GM20431 (cell line): Measurements from ENCODE around the gene FBN1.

Source experiments
- in situ Hi-C: fragments of 300-500 bp; cut with MseI, MboI; formaldehyde crosslinking; loops from one replicate; pipeline ENCODE4 v1.15.0; 2020; ENCODE audit warnings: low sequenced_read_pairs; ENCODE audit not compliant: unreplicated experiment

Gene FBN1

GRCh38 chr15:48564690-48565089 is 80.8 kb downstream of the FBN1 start:
- in situ Hi-C loops: no loop called here

GRCh38 chr15:48563934-48564333 is 81.6 kb downstream of the FBN1 start:
- in situ Hi-C loops: no loop called here

- in situ Hi-C loops: no loop called here
Observed at GRCh38 chr15:48560321-48561051, 85.0 kb downstream of the FBN1 start.

- in situ Hi-C loops: no loop called here
Observed at GRCh38 chr15:48559285-48559684, 86.2 kb downstream of the FBN1 start.

DNA sequence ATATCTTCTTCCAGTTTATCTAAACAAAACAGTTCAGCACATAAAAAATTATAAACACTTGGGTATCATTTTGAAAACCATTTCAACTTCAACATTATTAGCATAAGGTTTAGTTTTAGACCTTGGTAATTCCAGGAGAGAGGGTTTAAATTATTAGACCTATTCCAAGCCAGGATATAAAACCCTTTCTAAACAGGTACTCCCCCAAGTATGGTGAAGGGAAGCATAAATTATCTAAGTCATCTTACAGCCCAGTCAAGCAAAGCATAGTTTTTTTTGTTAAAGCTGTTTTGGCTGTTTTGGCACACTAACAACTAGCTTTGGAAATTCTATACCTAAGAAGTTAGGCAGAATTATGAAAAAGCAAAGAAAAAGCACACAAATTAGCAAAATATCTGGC is 87.3 kb downstream of the FBN1 start:
- in situ Hi-C loops: no loop called here

GRCh38 chr15:48557335-48557734 is 88.2 kb downstream of the FBN1 start:
- in situ Hi-C loops: no loop called here

DNA sequence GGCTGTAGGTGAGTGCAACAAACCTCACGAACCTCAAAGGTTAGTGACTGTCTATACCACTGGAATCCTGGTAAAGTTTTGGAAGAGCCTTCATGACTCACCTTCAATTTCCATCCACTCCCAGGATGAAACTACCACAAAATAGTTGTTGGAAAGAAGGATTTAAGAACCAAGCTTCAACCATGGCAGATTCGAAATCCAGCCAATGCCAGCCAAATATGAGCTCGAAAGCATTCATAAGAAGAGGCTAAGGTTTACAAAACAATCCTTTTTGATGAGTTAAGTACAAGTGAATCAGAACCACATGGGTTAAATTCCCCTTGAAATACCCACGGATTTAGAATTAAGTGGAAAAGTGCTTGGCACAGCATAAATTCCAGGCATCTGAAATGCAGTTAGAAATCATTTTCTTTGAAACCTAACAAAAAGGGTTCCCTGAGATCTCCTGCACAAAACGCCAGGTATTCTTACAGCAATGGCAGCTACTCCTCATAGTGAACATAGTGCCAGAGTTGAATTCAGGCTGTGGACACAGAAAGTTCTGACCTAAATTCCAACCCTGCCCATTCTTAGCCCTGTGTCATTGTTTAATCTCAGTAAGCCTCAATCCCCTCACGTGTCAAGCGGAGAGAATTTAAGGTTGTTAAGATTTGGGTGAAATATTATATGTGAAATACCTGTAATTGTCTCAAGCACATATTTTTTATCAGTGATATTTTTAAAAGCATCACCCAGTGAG is 89.2 kb downstream of the FBN1 start:
- in situ Hi-C loops: no loop called here

GRCh38 chr15:48555241-48555881 is 90.1 kb downstream of the FBN1 start:
- in situ Hi-C loops: no loop called here

GRCh38 chr15:48554112-48554511 is 91.4 kb downstream of the FBN1 start:
- in situ Hi-C loops: no loop called here

DNA sequence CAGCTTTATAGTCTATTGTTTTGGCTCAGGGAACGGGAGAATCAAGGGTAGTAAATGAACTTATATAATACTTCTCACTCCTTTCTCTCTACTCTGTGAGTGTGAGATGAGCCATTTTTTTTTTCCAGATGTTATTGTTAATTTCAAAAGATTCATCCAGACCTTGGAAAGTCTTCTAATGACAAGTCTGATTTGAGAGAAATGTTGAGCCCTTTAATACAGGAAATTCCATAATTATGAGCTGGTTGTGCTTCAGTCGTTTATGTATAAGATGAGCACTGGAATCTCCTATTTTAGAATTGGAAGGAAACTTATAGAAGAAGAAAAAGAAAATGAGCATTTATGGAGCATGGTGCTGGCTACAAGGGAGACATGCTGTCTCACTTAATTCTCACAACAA is 92.0 kb downstream of the FBN1 start:
- in situ Hi-C loops: no loop called here

DNA sequence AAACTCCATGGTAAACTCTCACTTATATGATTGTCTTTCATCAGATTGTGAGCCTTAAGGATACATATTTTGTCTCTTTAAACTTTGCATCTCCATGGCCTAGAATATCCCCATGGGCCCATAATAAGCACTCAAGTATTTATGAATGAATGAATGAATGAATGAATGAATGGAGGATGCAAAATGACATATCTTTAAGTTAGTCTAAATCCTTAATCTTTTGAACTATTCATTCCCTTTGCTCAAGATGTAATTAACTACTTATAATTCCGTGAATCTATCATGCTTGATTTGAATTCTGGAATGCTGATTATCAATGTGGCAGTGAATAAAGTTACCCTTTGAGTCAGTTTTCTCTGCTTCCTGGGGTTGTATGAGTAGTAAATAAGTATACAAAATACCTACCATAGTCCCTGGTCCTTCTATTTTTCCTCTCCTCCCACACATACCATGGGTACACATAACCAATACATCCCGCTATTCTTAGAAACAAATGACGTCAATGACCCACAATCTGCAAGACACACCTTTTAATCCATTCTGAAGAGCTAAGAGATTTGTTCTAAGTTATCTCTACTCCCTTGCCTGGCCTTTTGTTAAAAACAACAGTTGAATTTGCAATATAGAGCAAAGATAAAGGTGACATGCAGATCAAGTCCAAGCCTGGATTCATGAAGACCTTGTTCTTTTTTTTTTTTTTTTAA is 94.5 kb downstream of the FBN1 start:
- in situ Hi-C loops: no loop called here

GRCh38 chr15:48548455-48548854 is 97.1 kb downstream of the FBN1 start:
- in situ Hi-C loops: no loop called here

DNA sequence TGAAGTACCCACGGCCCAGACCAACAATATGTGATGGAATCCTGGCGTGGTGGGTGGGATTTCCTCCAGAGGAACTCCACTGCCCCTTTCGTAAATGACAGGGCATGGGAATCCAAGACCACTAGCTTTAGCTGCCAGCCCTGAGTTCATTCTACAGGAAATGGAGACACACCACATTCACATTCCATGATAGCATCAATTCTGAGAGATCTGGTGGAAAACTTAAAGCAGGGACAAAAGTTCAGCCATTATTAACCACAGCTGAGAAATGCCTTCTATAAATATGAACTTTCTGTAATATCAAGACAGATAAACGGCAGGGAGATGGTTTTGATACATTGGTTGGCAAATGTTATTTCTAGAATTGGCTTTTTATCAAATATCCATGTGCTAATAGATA is 98.2 kb downstream of the FBN1 start:
- in situ Hi-C loops: no loop called here

- in situ Hi-C loops: no loop called here
Observed at GRCh38 chr15:48546296-48546695, 99.2 kb downstream of the FBN1 start.

DNA sequence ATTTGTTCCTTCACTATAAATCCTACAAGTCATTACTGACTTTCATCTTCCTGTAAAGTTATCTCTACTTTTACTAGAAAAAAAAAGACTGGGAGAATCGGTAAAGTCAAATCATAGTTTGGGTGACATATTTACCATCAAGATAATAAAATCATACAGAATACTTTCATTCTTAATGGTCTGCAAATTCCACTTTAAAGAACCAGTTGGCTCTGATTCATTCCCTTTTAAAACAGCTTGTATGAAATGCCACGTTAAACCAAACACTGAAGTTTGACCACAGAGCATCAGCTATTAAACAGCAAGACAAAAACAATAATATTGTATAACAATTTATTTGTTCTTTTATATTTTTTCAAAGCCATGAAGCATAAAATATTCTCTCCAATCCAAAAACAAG is 100.7 kb downstream of the FBN1 start:
- in situ Hi-C loops: no loop called here

DNA sequence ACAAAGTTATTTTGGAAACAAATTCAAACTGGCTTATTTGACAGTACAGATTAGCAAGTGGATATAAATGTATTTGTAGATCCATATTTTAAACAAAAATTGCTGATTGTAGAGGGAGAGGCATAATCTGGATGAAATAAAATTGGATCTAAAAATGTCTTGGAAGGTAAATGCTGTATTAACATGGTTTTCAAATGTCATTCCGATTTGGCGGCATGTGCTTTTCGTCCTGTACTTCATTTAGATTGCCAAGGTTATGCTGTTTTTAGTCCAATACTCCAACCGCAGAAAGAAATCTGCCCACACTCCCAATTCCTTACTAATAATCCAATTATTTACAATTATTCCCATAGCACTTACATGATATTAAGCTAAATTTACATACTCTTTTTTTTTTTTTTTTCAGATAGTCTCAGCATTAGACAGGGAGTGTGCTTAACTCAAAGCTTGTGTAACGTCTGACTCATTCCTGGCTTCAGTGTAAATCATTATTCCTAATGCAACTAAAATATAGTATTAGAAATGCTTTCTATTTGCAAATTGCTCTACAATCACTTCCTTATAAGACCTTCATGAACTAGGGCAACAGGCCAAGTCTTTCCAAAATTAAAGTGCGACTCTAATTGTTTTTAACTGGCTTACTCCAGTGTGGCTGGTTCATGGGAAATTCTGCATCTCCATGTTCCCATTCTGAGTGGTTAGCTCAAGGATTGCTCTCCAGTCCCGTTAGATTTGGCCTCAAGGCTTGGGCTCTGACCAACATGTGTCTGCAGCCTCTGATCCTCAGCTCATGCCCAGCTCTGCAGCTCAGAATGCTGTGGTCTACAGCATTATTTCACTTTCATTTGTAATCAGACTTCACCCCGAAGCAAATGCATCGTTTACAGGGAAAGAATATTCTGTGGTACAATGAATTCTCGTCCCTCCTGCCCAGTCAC is 103.9 kb downstream of the FBN1 start:
- in situ Hi-C loops: no loop called here

- in situ Hi-C loops: no loop called here
Observed at GRCh38 chr15:48540756-48541155, 104.8 kb downstream of the FBN1 start.

GRCh38 chr15:48538941-48539340 is 106.6 kb downstream of the FBN1 start:
- in situ Hi-C loops: no loop called here

GRCh38 chr15:48537271-48538113 is 108.0 kb downstream of the FBN1 start:
- in situ Hi-C loops: no loop called here
